GM12878 (cell line): ENCODE measurements around the gene MAP1A. TPM values are rescaled to one million over a fixed set of nuclear protein-coding genes. Genes with fewer than 3 reads are reported as not detected.
A peak's percentile ranks its signal among the peaks of the same experiment; 100 is the strongest.

Source experiments
- ATAC-seq: fragments of 200-7000 bp; cut with Tn5 transposase; 3 replicates; pipeline ENCODE4 v1.9.1; 2020; ENCODE audit warnings: mild to moderate bottlenecking, moderate library complexity
- BruUV-seq: library from RNA; stranded (reverse); fragments of 400-500 nt; replicated peaks from 2 replicates; lab custom pipeline; 2021; lab: Mats Ljungman, UMichigan
- CTCF ChIA-PET: fragments of 300-600 bp; sonication (Branson Sonifier 250); formaldehyde crosslinking; extraction: SDS; loops from one replicate; lab custom pipeline; 2021; ENCODE audit warnings: inconsistent platforms; lab: Yijun Ruan, JAX
- POLR2A ChIA-PET: fragments of 350-600 bp; formaldehyde crosslinking; extraction: SDS; loops from one replicate; lab custom pipeline; 2021; ENCODE audit warnings: inconsistent platforms; lab: Charles Lee
- RAD21 ChIA-PET: fragments of 300-600 bp; sonication (Branson Sonifier 250); formaldehyde crosslinking; loops from one replicate; lab custom pipeline; 2023; ENCODE audit warnings: antibody characterized with exemption; ENCODE audit not compliant: unreplicated experiment; lab: Charles Lee
- SMC1A ChIA-PET: fragments of 300-600 bp; sonication (Branson Sonifier 250); formaldehyde crosslinking; loops from one replicate; lab custom pipeline; 2023; ENCODE audit not compliant: unreplicated experiment, uncharacterized antibody; lab: Charles Lee
- DNase-seq: peaks from one replicate; pipeline ENCODE4 v3.0.0-alpha.2; 2011; ENCODE audit warnings: low read depth, low spot score
- FAIRE-seq: peaks from 3 replicates; lab custom pipeline; 2011; peaks lifted over from hg19 to GRCh38; lab: Jason Lieb, UNC
- H2AFZ ChIP-seq: 2 replicates; pipeline ENCODE4 v1.6.0; 2011; ENCODE audit warnings: low read depth, low read length, control low read depth; ENCODE audit not compliant: control insufficient read depth
- H3K27ac ChIP-seq: 2 replicates; pipeline ENCODE4 v1.5.1; 2011; ENCODE audit warnings: control low read depth; ENCODE audit not compliant: control insufficient read depth, insufficient read depth
- H3K27me3 ChIP-seq, 2 experiments: replicated peaks in 1 of 2; 2 replicates each; pipeline versions ENCODE4 v1.6.0 to v1.6.1; 2011; ENCODE audit warnings: low read length in 1 of 2; ENCODE audit not compliant: control insufficient read depth in 2 of 2, insufficient read depth in 2 of 2
- H3K36me3 ChIP-seq, 2 experiments: 2 replicates each; pipeline ENCODE4 v1.5.1; 2011; ENCODE audit warnings: low read length in 1 of 2; ENCODE audit not compliant: control insufficient read depth in 2 of 2, insufficient read depth in 2 of 2
- H3K4me1 ChIP-seq: 2 replicates; pipeline ENCODE4 v1.6.1; 2011; ENCODE audit warnings: mild to moderate bottlenecking, low read length, moderate library complexity, mixed read lengths; ENCODE audit not compliant: control insufficient read depth, insufficient read depth
- H3K4me2 ChIP-seq: 2 replicates; pipeline ENCODE4 v1.6.0; 2011; ENCODE audit warnings: control low read depth; ENCODE audit not compliant: control insufficient read depth, insufficient read depth
- H3K4me3 ChIP-seq: fragments of 200-600 bp; sonication (generic); 2 replicates; pipeline ENCODE4 v1.5.1; 2016
- H3K79me2 ChIP-seq: 2 replicates; pipeline ENCODE4 v1.6.0; 2011; ENCODE audit warnings: low read length; ENCODE audit not compliant: control insufficient read depth, insufficient read depth
- H3K9ac ChIP-seq: 2 replicates; pipeline ENCODE4 v1.8.0; 2011; ENCODE audit warnings: low read length, control low read depth, mixed read lengths; ENCODE audit not compliant: control insufficient read depth, insufficient read depth
- H3K9me3 ChIP-seq: replicated peaks from 3 replicates; pipeline ENCODE4 v1.5.1; 2011; ENCODE audit warnings: mild to moderate bottlenecking, low read length; ENCODE audit not compliant: control insufficient read depth, insufficient read depth
- H4K20me1 ChIP-seq: 2 replicates; pipeline ENCODE4 v1.6.0; 2011; ENCODE audit not compliant: control insufficient read depth, insufficient read depth
- CTCF ChIP-seq, 3 experiments: IDR thresholded peaks in 2 of 3; conservative IDR thresholded peaks in 1 of 3; 2 replicates each; pipeline ENCODE4 v1.5.1; 2011; ENCODE audit warnings: low read depth in 3 of 3, low read length in 3 of 3, mild to moderate bottlenecking in 3 of 3, control low read depth in 2 of 3, moderate library complexity in 2 of 3, inconsistent platforms in 1 of 3, mixed read lengths in 1 of 3; ENCODE audit not compliant: control insufficient read depth in 2 of 3, insufficient read depth in 1 of 3; ENCODE audit errors: extremely low read depth in 1 of 3
- EGR1 ChIP-seq, 2 experiments: IDR thresholded peaks; 1 replicate in 1 of 2; 2 replicates in 1 of 2; pipeline ENCODE4 v1.6.1; 2011 to 2012; ENCODE audit warnings: low read depth in 2 of 2, low read length in 2 of 2, borderline replicate concordance in 1 of 2, mild to moderate bottlenecking in 1 of 2, moderate library complexity in 1 of 2
- MYB ChIP-seq: fragments of 150-350 bp; IDR thresholded peaks from 2 replicates; pipeline ENCODE4 v1.6.1; 2014; ENCODE audit warnings: mild to moderate bottlenecking, low read depth, low read length, borderline replicate concordance
- POLR2A ChIP-seq: IDR thresholded peaks from 2 replicates; pipeline ENCODE4 v1.6.1; 2011; ENCODE audit warnings: low read depth, mild to moderate bottlenecking, low read length
- RAD21 ChIP-seq: IDR thresholded peaks from 2 replicates; pipeline ENCODE4 v1.6.1; 2011; ENCODE audit warnings: mild to moderate bottlenecking, low read depth, low read length, moderate library complexity; ENCODE audit not compliant: insufficient read depth
- SMC3 ChIP-seq: IDR thresholded peaks from 2 replicates; pipeline ENCODE4 v1.6.1; 2011; ENCODE audit warnings: low read length, improper control_type of control experiment, borderline replicate concordance
- WGBS: methylation state at CpG from one replicate; pipeline ENCODE4 v1.1.6; 2016; ENCODE audit warnings: low lambda C conversion rate; ENCODE audit not compliant: insufficient replicate concordance, insufficient coverage; ENCODE audit errors: missing lambda C conversion rate; 5-methylcytosine and 5-hydroxymethylcytosine counted together
- in situ Hi-C: fragments of 300-500 bp; cut with MboI; formaldehyde crosslinking; loops from 9 replicates; pipeline ENCODE4 v1.14.3; 2018; ENCODE audit warnings: mixed read lengths
- intact Hi-C: fragments of 100-400 bp; cut with micrococcal nuclease; formaldehyde crosslinking; loops from one replicate; pipeline ENCODE4 v1.14.2; 2022; ENCODE audit not compliant: unreplicated experiment
- polyA plus RNA-seq, 11 experiments: library from polyadenylated mRNA; depleted of rRNA in 4 of 11; unstranded in 6 of 11; stranded (reverse) in 5 of 11; fragments of >200 nt; fragmentation: Nextera tagmentation in 4 of 11; fragmentation: Illumina TruSeq in 1 of 11; extraction: Ambion mirVana in 4 of 11; extraction: Trizol in 1 of 11; gene quantifications; 1 replicate in 1 of 11; 2 replicates in 10 of 11; pipeline versions ENCODE4 v1.2.1 to v1.2.3, GENCODE V29; 2011 to 2016; ENCODE audit warnings: inconsistent platforms in 2 of 11, missing spikeins in 2 of 11, low read depth in 1 of 11
- total RNA-seq, 4 experiments: library from RNA; depleted of rRNA in 3 of 4; stranded (reverse); fragments of >200 nt in 3 of 4; fragmentation: Illumina TruSeq in 1 of 4; extraction: Trizol in 1 of 4; gene quantifications; 2 replicates each; pipeline versions ENCODE4 v1.2.1 to v1.2.3, GENCODE V29; 2013 to 2021

Gene MAP1A
- total and polyA plus RNA-seq, 10 of the 15 experiments (the other 5 are each of a cell fraction or from before 2014, with no cell fraction given): under 0.01 to 0.10 (median 0.05) TPM

- TF ChIP-seq MYB: no peak
Observed at GRCh38 chr15:43473885-43474284, 43.5 kb upstream of the MAP1A start (continued).

- no peaks in the 10 kb centered on the region for H3K79me2 ChIP-seq
- H3K4me2 ChIP-seq: no peak overlapping the region
- no peaks in the 10 kb centered on the region for H3K9me3 ChIP-seq
- in situ Hi-C loops: no loop called here
- 81% methylated on average over 4 of the region's 4 CpGs for WGBS
- ChIA-PET RAD21 (interaction anchor here (0.7 to 1.0 kb wide), 3 partner anchors 10 to 31 kb away, joined by 4 to 5 read pairs (median 5); partner anchors contain the start of gene TP53BP1), SMC1A (interaction anchor here (1.1 to 3.9 kb wide), 3 partner anchors 10 to 31 kb away, joined by 5 to 26 read pairs (median 6); no protein-coding TSS in a partner anchor), POLR2A (no interaction called here), CTCF (interaction anchor here (1.0 to 4.5 kb wide), 4 partner anchors 10 to 107 kb away, joined by 3 to 54 read pairs (median 4); no protein-coding TSS in a partner anchor)
- no peak overlapping the region for H3K4me3 ChIP-seq
- no TSS peak for BruUV-seq
- H4K20me1 ChIP-seq: no peaks in the 10 kb centered on the region
- no peaks in the 10 kb centered on the region for H3K27me3 ChIP-seq
- H2AFZ ChIP-seq: no peak overlapping the region
- no peak overlapping the region for H3K27ac ChIP-seq
- no peak for FAIRE-seq
- TF ChIP-seq POLR2A: no peak
- TF ChIP-seq EGR1 (IDR thresholded peaks at IDR 0.05; ENCODE audit: borderline replicate concordance in 1 of 2, low read depth in 2 of 2, low read length in 2 of 2): no peak
- 0 out of 2 replicates have a peak, but pooled peaks have one; percentile 24 for TF ChIP-seq RAD21
- TF ChIP-seq SMC3: peak; percentile 40; the same call in 1 of the 2 replicates
- TF ChIP-seq CTCF (IDR thresholded peaks at IDR 0.05 in 2 of 3, conservative IDR thresholded peaks at IDR 0.05 in 1 of 3; ENCODE audit: control insufficient read depth in 2 of 3, extremely low read depth in 1 of 3, insufficient read depth in 1 of 3, low read depth in 3 of 3, low read length in 3 of 3): peak; percentile 12 to 36 (median 35); a peak in 4 of 6 replicates
- no peak for DNase-seq
- ATAC-seq: no peak; the same call in 2 of the 3 replicates
- intact Hi-C loops: no loop called here
- no peaks in the 10 kb centered on the region for H3K4me1 ChIP-seq
- H3K36me3 ChIP-seq: peaks cover 0 to 7% of the 10 kb centered on the region in 2 experiments; a peak in 2 of 4 replicates
- H3K9ac ChIP-seq: no peak overlapping the region
Observed at GRCh38 chr15:43483297-43484128, 33.9 kb upstream of the MAP1A start.
